Inflammatory macrophage (primary cell): ENCODE measurements around the gene TMEM167B.
"Not testable (repeated sequence)": the region's sequence is repeated elsewhere in the genome, so short reads cannot be mapped to it uniquely, and the experiment has no call there.

Experiments used
- DNase-seq, 2 donors: peaks; one replicate each; pipeline ENCODE4 v3.0.0-alpha.2; 2020 to 2022
- total RNA-seq, 18 experiments: gene quantifications; one replicate each; lab custom pipeline; 2026; ENCODE audit warnings: mixed read lengths in 6 of 18, inconsistent platforms in 2 of 18; lab: John Stamatoyannopoulos, UW

TMEM167B gene
- 33.3 to 89.3 (median 55.5) reads per million in 18 experiments for total RNA-seq

DNA sequence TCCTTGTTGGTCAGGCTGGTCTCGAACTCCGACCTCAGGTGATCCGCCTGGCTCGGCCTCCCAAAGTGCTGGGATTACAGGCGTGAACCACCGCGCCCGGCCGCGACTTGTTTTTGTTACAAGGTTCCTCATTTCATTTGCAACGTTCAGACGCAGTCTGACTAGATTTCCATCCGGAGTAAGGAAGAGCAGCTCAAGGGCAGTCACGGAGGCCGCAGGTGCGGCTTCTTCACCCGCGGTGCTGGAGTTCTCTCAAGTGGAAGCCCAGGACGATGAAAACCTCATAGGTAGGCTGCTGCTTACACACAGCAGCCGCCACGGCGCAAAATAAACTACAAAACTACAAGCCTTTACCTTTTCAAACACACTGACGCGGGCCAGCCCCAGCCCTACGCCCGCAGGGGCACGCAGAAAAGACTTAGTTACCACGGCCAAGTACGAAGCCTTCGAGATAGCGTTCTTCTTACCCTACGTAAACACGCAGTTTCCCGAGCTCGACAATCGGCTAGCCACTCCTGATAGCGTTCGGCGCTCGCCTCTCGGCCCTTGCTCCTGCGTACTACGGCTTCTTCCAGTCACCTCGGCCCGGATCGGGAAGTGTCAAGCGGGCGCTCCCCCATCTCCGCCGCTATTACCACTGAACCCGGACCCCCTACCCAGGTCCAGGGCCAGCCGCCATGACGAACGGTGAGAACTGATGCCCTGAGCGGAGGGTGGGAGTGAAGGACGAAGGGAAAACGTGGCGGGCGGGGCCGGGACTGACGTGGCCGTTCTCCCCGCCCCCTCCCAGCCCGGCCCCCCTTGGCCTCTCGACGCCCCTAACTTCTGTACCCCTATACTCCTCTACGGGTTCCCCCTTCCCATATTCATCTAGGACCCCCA, at the start of gene TMEM167B:
TMEM167B (plus strand) TSS at position 569 of the 882 bp plus-strand sequence; CDS start at position 678, 109 bp downstream.
- peak; percentile 96 to 97 for DNase-seq

DNA sequence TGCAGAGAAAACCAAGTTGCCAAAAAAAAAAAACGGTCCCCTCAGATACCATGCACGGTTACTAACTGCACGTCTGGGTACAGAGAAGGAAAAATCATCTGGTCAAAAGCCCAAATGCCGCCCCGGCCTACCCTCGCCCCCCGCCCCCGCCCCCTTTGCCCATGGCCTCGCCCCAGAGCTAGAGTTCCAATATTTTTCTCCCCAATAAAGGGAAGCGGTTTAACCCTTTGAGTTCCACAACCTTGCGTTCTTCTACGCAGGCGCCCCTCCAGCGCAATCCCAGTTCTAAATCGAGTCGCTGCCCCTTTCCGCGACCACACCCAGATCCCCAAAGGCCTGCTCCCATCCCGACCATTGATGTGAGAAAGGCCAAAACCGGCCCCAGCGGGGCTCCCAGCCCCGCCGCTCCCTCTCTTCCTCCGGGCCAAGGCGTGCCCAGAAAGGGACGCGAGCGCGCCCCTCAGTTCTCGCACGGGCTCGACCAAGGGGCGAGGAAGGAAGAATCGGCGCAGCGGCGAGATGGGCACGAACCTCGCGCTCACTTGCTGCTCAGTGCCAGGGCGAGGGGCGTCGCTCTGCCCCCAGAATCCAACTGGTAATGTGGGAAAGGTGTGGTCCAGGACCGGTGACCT, 49.5 kb upstream of the TMEM167B start:
- peak; percentile 19 to 37 for DNase-seq

DNA sequence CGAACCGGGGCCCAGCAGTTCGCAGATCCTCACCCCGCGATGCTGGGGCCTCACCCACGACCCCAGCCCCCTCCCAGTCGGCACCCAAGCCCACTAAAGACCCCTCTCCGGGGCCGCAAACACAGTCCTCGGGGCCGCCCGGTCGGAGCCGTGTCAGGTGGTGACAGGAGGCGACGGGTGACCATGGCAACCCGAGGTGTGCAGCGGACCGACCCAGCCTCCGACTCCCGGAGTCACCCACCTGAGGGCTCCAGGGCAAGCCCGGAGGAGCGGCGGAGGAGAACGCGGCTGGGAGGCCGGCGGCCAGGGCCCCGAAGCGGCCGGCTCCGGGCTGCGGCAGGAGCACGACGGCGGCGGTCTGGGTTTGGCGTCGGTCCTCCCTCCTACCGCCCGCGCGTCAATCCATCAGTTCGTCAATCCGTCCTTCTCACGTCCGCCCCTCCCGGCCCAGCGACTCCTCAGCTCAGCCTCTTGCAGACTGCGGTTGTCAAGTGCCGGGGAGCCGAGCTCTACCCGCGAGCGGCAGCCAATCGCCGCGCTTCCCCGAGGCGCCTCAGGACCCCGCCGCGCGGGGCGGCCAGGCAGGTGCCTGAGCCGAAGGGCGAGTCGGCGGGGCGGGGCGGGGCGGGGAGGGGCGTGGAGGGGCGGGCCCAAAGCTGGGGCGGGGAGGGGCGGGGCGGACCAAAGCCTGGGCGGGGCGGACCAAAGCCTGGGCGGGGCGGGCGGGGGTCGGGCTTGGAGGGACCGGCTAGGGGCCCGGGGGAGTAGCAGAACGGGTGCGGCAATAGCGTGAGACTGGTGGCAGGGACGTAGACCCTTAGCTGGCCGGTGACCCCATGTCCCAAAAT, 48.7 kb upstream of the TMEM167B start, which contains the start of gene WDR47:
WDR47 (minus strand) TSS at position 482 of the 848 bp plus-strand sequence. CDS start 18,590 bp downstream, outside the sequence.
- peak; percentile 98 to 99 for DNase-seq

DNA sequence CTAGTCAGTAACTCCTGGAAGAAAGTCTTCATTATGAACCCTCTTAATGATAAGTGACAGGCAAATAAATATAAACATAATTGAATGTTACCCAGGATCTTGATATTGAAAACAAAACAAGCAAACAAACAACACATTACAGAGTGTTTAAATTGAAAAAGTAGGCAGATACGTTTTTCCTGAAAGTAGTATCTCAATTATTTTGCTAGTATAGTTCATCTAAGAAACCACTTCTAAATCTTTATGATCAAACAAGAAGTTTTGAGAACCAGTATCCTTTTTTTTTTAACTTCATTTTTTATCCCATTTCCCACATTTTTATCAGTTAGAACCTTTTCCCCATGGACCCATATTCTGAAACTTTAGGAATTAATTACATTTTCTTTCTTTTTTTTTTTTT, 45.0 kb upstream of the TMEM167B start:
- DNase-seq: no peak

DNA sequence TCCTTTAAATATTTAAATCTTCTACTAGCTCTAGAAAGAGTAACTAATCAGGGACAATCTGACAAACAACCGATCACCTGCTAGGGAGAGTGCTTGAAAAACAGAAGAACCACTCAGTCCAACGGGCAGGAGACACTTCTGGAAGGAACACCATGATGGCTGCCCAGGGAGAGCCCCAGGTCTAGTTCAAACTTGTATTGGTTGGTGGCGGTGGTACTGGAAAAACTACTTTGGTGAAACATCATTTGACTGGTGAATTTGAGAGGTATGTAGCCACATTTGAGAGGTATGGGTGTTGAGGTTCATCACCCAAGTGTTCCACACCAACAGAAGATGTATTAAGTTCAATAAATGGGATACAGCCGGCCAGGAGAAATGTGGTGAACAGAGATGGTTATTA, 43.9 kb upstream of the TMEM167B start:
- DNase-seq: no peak

DNA sequence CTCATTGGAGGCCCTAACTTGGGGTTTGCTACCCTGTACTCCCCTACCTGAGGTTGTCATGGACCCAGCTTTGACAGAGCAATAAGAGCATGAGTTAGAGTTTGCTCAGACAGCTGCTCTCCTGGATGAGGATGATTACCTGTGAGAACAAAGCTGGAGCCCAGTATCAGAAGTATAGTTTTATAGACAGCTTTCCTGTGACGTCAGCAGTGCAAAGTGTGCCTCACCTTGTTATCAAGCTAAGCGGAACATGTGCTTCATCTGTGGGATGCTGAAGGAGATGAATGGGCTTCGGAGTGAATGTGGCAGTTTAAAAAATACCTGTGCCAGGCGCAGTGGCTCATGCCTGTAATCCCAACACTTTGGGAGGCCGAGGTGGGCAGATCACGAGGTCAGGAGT, 43.2 kb upstream of the TMEM167B start:
- DNase-seq: no peak

DNA sequence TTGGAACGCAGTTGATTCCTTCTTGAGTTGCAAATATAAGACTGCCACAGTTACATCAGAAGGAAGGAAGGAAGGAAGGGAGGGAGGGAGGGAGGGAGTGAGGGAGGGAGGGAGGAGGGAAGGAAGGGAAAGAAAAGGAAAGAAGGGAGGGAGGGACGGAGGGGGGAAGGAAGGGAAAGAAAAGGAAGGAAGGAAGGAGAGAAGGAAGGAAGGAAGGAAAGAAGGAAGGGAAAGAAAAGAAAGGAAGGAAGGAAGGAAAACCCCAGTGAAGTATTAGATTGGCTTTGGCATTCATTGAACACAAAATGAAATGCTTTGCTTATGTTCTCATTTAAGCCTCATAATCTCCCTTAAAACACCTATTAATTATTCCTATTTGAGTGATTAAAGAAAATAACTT, 42.2 kb upstream of the TMEM167B start:
- DNase-seq: no peak

DNA sequence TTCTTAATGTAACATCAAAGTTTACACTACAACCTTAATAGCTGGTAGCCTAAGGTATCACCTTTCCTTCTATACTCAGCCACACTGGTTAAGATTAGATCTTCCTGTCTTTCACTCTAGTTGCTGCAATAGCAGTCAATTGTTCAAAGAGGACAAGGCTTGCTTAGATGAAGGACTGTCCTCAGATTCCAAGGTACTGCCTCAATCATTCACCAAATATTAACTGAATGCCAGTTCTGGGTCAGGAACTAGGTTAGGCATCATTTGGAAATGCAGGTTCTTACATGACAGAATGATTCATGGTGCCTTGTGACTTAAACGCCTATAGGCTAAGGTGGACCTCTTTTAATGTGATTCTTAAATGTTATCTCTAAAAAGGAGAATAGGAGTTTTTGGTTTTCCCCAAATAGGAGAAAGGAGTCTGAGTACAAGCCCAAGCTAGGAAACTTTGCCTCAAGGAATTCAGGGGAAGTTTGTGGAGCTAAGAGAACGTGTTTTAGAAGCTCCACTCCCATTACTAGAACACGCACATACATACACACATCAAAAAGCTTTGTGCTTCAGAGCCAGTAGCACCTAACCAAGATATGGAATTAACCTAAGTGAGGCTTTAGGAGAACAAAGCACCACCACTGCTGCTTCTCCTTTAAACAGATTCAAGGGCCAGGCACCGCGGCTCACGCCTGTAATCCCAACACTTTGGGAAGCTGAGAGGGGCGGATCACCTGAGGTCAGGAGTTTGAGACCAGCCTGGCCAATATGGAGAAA, 40.2 kb upstream of the TMEM167B start:
- DNase-seq: no peak

DNA sequence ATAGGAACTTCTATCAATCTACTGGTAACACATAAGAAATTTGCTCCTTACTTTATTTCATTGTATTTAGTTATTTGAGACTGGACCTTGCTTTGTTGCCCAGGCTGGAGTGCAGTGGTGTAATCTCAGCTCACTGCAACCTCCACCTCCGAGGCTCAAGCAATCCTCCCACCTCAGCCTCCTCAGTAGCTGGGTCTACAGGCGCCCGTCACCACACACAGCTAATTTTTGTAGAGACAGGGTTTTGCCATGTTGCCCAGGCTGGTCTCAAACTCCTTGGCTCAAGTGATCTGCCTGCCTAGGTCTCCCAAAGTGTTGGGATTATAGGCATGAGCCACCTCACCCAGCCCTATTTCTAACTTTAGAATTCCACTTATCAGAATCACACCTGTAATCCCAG, 38.4 kb upstream of the TMEM167B start:
- DNase-seq: not testable (repeated sequence)

DNA sequence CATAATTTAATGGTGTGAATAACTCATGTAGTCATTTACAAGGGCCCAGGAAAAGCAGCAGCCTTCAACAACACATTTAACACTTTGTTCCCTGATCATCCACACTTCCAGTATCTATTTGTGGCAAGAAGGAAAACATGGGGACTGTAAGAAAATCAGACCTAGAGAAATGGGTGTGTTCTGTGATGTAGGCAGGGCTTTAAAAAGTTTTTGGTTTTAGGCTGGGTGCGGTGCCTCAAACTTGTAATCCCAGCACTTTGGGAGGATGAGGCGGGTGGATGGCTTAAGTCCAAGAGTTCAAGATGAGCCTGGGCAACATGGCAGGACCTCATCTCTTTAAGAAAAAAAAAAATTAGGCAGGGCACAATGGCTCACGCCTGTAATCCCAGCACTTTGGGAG, 34.5 kb upstream of the TMEM167B start:
- DNase-seq: no peak

DNA sequence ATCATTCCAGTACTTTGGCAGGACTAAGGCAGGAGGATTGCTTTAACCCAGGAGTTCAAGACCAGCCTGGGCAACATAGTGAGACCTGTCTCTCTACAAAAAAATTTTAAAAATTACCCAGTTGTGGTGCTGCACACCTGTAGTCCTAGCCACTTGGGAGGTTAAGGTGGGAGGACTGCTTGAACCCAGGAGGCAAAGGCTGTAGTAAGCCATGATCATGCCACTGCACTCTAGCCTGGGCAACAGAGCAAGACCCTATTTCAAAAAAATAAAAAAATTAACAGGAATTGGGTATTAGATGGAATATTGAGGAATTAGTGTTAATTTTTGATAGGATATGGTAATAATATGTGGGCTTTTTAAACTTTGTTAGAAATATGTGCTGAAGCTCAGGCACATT, 31.5 kb upstream of the TMEM167B start:
- no peak for DNase-seq

DNA sequence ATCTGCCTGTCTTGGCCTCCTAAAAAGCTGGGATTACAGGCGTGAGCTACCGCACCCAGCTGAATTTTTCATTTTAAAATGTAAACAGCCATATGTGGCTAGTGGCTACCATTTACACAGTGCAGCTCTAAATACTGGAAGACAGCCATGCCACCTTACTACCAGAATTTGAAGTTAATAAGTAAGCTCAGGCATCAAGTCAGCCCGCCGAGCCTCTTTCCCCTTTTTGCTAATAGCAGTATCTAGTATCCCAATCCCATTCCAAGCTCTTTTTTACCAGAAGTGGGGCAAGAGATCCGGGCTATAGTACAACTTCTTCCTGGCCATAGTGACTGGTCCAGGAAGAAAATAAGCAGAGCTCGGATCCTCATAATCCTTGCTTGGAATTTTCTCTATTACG, 29.9 kb upstream of the TMEM167B start:
- DNase-seq: no peak

DNA sequence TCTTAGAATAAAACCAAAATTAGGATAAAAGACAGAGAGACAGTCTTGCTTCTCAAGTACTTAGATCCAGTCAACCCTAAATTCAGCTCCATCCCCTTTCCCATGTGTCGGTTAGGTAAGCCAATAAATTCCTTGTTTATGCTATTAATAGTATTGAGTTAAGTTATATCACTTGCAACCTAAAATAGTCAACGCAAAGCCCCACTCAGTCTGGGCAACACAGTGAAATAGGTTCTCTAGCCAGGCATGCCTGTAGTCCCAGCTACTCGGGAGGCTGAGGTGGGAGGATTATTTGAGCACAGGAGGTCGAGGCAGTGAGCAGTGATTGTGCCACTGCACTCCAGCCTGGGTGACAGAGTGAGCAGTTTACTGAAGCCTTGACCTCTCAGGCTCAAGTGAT, 29.4 kb upstream of the TMEM167B start:
- no peak for DNase-seq

DNA sequence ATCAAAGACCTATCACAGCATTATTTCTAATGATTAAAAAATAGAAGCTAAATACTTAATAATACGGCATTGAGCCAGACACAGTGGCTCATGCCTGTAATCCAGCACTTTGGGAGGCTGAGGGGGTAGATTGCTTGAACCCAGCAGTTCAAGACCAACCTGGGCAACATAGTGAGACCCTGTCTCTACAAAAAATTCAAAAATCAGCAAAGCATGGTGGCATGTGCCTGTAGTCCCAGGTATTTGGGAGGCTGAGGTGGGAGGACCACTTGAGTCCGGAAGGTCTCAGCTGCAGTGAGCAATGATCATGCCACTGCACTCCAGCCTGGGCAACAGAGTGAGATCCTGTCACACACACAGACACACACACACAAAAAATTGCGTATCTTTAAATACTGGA, 25.4 kb upstream of the TMEM167B start:
- no peak for DNase-seq

DNA sequence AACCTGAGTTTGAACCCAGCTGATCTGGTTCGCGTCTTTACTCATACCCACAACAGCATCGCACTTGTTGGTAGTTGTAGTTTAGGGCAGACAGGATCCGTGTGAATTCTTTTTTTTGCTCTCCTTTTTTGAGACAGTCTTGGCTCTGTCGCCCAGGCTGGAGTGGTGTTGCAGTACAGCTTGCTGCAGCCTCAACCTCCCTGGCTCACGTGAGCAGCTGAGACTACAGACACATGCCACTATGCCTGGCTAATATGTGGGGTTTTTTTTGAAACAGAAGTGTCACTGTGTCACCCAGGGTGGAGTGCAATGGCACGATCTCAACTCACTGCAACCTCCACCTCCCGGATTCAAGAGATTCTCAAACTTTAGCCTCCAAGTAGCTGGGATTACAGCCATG, 22.7 kb upstream of the TMEM167B start:
- no peak for DNase-seq

DNA sequence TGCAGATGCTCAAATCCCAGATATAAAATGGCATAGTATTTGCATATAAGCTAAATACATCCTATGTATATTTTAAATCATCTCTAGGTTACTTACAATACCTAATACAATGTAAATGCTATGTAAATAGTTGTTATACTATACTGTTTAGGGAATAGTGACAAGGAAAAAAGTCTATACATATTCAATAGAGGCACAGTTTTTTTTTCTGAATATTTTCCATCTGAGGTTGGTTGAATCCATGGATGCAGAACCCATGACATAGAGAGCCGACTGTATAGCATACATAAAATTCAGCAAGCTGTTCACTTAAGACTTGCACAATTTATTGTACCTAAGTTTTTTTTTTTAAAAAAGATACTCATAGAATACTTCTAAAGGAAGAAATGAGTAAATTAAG, 21.3 kb upstream of the TMEM167B start:
- no peak for DNase-seq

DNA sequence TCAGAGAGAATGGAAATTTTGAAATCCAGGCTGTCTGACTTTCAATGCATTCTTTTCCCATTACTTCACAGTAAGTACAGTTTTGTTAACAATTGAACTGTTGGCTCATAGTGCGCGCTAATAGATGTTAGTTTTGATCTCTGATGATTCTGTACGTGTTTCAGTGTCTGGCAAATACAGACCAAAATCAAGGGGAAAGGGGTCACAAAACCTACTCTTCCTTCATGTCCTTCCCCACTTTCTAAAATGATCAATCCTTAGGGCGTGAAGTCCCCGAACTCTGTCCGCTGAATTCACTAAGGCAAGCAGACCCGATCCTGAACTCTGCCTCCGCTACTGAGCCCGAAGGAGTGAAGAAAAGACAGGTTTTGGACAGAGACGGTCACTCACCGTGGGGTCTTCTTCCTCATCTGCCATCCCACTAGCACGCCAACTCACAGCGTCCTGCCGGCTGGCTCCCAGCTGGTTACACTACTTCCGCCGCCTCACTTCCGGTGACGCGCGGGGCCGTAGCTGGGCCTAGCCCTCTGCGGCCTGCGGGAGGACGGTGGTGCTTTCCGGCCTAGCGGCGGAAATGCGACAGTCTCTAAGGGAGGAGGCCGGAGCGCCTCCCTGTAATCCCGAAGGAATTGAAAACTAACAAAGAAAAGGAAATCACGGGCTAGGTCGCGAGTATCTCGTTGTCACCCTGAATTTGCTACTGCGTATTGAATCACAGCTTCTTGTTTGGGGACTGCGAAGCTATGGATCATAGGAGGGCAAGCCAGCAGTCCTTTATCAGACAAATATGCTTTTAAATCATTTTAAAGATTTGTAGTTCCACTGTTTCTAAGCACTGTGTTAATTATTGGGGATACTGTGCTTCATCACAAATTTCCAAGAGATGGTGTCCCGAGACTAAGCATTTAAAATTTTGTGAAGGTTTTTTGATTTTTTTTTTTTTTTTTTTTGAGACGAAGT, 14.8 kb upstream of the TMEM167B start, which contains the start of gene TAF13:
TAF13 (minus strand) TSS at position 473 of the 960 bp plus-strand sequence; CDS start at position 417, 56 bp downstream.
- DNase-seq: peak; percentile 95 to 98

DNA sequence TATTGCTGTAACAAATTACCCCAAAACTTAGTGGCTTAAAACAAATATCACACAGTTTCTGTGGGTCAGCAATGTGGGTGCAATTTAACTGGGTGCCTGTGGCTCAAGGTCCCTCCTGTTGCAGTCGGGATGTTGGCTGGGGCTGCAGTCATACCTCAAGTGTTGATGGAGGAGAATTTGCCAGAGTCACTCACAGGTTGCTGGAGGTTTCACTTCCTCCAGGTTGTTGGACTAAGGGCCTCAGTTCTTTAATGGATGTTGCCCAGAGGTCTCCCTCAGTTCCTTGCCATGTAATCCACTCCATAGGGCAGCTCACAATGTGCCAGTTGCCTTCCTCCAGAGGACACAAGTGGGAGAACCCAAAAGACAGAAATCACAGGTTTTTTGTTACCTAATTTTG, 12.2 kb upstream of the TMEM167B start:
- no peak for DNase-seq

DNA sequence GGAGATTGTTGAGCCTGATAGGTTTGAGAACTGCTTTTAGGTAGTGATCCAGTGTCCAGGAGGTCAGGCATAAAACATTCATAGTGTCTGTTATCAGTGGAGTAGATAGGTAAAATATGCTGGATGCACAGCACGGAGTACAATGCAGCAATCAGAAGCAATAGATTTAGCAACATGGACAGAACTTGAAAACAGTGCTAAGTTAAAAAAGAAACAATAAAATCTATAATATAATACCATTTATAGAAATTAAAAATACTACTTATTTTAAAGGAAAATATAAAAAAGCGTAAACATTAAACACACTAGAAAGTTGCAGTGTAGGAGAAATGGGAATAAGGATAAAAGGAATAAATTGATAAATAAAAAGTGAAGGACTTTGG, 11.3 kb upstream of the TMEM167B start:
- no peak for DNase-seq

DNA sequence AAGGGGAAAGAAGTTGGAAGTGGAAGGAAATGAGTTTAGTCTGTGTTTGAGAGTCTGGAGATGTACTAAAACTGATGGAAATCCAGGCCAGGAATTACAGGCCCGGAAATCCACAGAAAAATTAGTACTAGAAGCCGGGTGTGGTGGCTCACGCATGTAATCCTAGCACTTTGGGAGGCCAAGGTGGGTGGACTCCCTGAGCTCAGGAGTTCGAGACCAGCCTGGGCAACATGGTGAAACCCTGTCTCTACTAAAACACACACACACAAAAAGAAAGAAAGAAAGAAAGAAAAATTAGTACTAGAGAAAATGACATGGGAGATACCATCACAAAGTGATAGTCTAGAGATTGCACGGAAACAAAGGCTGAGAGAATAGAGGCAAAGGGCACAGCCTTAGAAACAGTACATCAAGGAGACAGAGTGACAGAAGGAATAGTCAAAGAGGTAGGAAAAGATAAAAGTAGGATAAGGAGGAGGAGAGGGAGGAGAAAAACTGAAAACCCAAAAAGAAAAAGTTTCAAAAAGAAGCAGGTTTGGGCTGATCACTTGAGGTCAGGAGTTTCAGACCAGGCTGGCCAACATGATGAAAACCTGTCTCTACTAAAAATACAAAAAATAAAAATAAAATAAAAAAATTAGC, 10.0 kb upstream of the TMEM167B start:
- DNase-seq: no peak
